Smooth muscle cell (in vitro differentiated cells): ENCODE data around the gene SLC25A25. TPM values are rescaled to one million over a fixed set of nuclear protein-coding genes. Genes with fewer than 3 reads are reported as not detected.
A peak's percentile ranks its signal among the peaks of the same experiment; 100 is the strongest.

Experiments used
- DNase-seq: peaks from one replicate; lab custom pipeline; 2025; ENCODE audit not compliant: unreplicated experiment; lab: John Stamatoyannopoulos, UW
- H2AFZ ChIP-seq: fragments of 200-600 bp; sonication (generic); 2 replicates; pipeline ENCODE4 v1.6.0; 2016; ENCODE audit warnings: antibody characterized with exemption, low read depth, mild to moderate bottlenecking
- H3F3A ChIP-seq: fragments of 200-600 bp; sonication (generic); 2 replicates; pipeline ENCODE4 v1.6.0; 2017; ENCODE audit warnings: antibody characterized with exemption, low read depth
- H3K27ac ChIP-seq: fragments of 200-600 bp; sonication (generic); 2 replicates; pipeline ENCODE4 v1.5.1; 2016; ENCODE audit warnings: low read depth, mild to moderate bottlenecking
- H3K27me3 ChIP-seq: fragments of 200-600 bp; sonication (generic); 2 replicates; pipeline ENCODE4 v1.6.1; 2016; ENCODE audit warnings: low read depth, mild to moderate bottlenecking
- H3K36me3 ChIP-seq: fragments of 200-600 bp; sonication (generic); 2 replicates; pipeline ENCODE4 v1.5.1; 2016; ENCODE audit warnings: low read depth
- H3K4me1 ChIP-seq: fragments of 200-600 bp; sonication (generic); 2 replicates; pipeline ENCODE4 v1.5.1; 2016; ENCODE audit warnings: low read depth
- H3K4me2 ChIP-seq: fragments of 200-600 bp; sonication (generic); 2 replicates; pipeline ENCODE4 v1.6.0; 2016; ENCODE audit warnings: mild to moderate bottlenecking
- H3K4me3 ChIP-seq: fragments of 200-600 bp; sonication (generic); 2 replicates; pipeline ENCODE4 v1.5.1; 2016; ENCODE audit warnings: mild to moderate bottlenecking
- H3K79me2 ChIP-seq: fragments of 200-600 bp; sonication (generic); 2 replicates; pipeline ENCODE4 v1.6.0; 2016; ENCODE audit warnings: low read depth, mild to moderate bottlenecking
- H3K9ac ChIP-seq: fragments of 200-600 bp; sonication (generic); 2 replicates; pipeline ENCODE4 v1.6.0; 2016; ENCODE audit warnings: low read depth
- H3K9me3 ChIP-seq: fragments of 200-600 bp; sonication (generic); replicated peaks from 2 replicates; pipeline ENCODE4 v1.5.1; 2016; ENCODE audit warnings: low read depth
- H4K20me1 ChIP-seq: fragments of 200-600 bp; sonication (generic); 2 replicates; pipeline ENCODE4 v1.6.0; 2016; ENCODE audit warnings: low read depth
- CTCF ChIP-seq: fragments of 200-600 bp; sonication (generic); IDR thresholded peaks from 2 replicates; pipeline ENCODE4 v1.5.1; 2017; ENCODE audit warnings: borderline replicate concordance, mild to moderate bottlenecking, antibody characterized with exemption; ENCODE audit not compliant: insufficient read depth, poor library complexity, severe bottlenecking
- WGBS: methylation state at CpG from one replicate; pipeline ENCODE4 v1.1.7; 2016; ENCODE audit warnings: low lambda C conversion rate; 5-methylcytosine and 5-hydroxymethylcytosine counted together
- polyA plus RNA-seq: library from polyadenylated mRNA; unstranded; fragments of >200 nt; fragmentation: Nextera tagmentation; extraction: Ambion mirVana; gene quantifications from 2 replicates; pipeline ENCODE4 v1.2.1, GENCODE V29; 2016
- total RNA-seq: library from RNA; depleted of rRNA; stranded (reverse); fragments of >200 nt; gene quantifications from 2 replicates; pipeline ENCODE4 v1.2.3, GENCODE V29; 2014

SLC25A25 gene
- total and polyA plus RNA-seq, 2 experiments from 2014 or later = 15.7 to 20.5 TPM

- 62% methylated on average over 13 of the region's 13 CpGs for WGBS
- peak overlapping the region; percentile 99 for H3K27ac ChIP-seq
- peak overlapping the region; percentile 95 for H3K9ac ChIP-seq
- H3K4me3 ChIP-seq = peak overlapping the region; percentile 14
- no peak overlapping the region for H2AFZ ChIP-seq
- H3K79me2 ChIP-seq = peaks cover 43% of the 10 kb centered on the region
- no peaks in the 10 kb centered on the region for H3K36me3 ChIP-seq
- peaks cover 26% of the 10 kb centered on the region for H3K4me1 ChIP-seq
- DNase-seq = no peak
- TF ChIP-seq CTCF = no peak
- H3F3A ChIP-seq = peaks cover 38% of the 10 kb centered on the region
- H3K9me3 ChIP-seq = no peaks in the 10 kb centered on the region
- peak overlapping the region; percentile 87 for H3K4me2 ChIP-seq
- peaks cover 15% of the 10 kb centered on the region for H4K20me1 ChIP-seq
- no peaks in the 10 kb centered on the region for H3K27me3 ChIP-seq
Measured at GRCh38 chr9:128097543-128098296, 29.7 kb downstream of the SLC25A25 start.

GRCh38 chr9:128098297-128099230, 30.5 kb downstream of the SLC25A25 start:
- Histone ChIP-seq H3K9ac (peak overlapping the region; percentile 95), H3K36me3 (no peaks in the 10 kb centered on the region), H3K9me3 (no peaks in the 10 kb centered on the region), H3K4me2 (peak overlapping the region; percentile 87), H3K79me2 (peaks cover 43% of the 10 kb centered on the region), H3K27me3 (no peaks in the 10 kb centered on the region), H3F3A (peaks cover 29% of the 10 kb centered on the region), H3K4me1 (peaks cover 26% of the 10 kb centered on the region), H2AFZ (no peak overlapping the region), H4K20me1 (peaks cover 15% of the 10 kb centered on the region), H3K4me3 (peak overlapping the region; percentile 53), H3K27ac (peak overlapping the region; percentile 99)
- no peak for TF ChIP-seq CTCF
- DNase-seq = peak; percentile 88
- 2% methylated on average over 32 of the region's 32 CpGs for WGBS

GRCh38 chr9:128099231-128099931, 31.3 kb downstream of the SLC25A25 start:
- Histone ChIP-seq H3K27me3 (no peaks in the 10 kb centered on the region), H3K4me3 (peak overlapping the region; percentile 53), H3K4me1 (peaks cover 20% of the 10 kb centered on the region), H4K20me1 (peaks cover 15% of the 10 kb centered on the region), H3K9me3 (no peaks in the 10 kb centered on the region), H2AFZ (no peak overlapping the region), H3K79me2 (peaks cover 43% of the 10 kb centered on the region), H3K27ac (peak overlapping the region; percentile 99), H3K9ac (peak overlapping the region; percentile 95), H3K4me2 (peak overlapping the region; percentile 87), H3F3A (peaks cover 23% of the 10 kb centered on the region), H3K36me3 (no peaks in the 10 kb centered on the region)
- WGBS = 59% methylated on average over 16 of the region's 16 CpGs
- DNase-seq = no peak
- no peak for TF ChIP-seq CTCF
